K562 (cell line): ENCODE measurements around the gene VARS1. TPM values are rescaled to one million over a fixed set of nuclear protein-coding genes. Genes with fewer than 3 reads are reported as not detected.
A peak's percentile ranks its signal among the peaks of the same experiment; 100 is the strongest.

ENCODE experiments used
- ETV1 ChIP-seq: fragments of 450-650 bp; conservative IDR thresholded peaks from 2 replicates; pipeline ENCODE4 v1.6.1; 2016; ENCODE audit warnings: missing genetic modification characterization, control low read depth, low read depth, missing compliant biosample characterization
- GABPB1 ChIP-seq: sonication (generic); formaldehyde crosslinking; IDR thresholded peaks from 2 replicates; pipeline ENCODE4 v1.8.0; 2022; ENCODE audit warnings: mild to moderate bottlenecking, missing genetic modification reagents
- GATAD2B ChIP-seq: fragments of 450-650 bp; IDR thresholded peaks from 2 replicates; pipeline ENCODE4 v1.6.1; 2017; ENCODE audit warnings: mild to moderate bottlenecking, borderline replicate concordance
- HDAC8 ChIP-seq: fragments of 450-650 bp; IDR thresholded peaks from 2 replicates; pipeline ENCODE4 v1.6.1; 2016; ENCODE audit warnings: mild to moderate bottlenecking, missing genetic modification characterization, moderate library complexity, missing compliant biosample characterization
- HDGF ChIP-seq: fragments of 450-650 bp; IDR thresholded peaks from 2 replicates; pipeline ENCODE4 v1.6.1; 2016
- JUND ChIP-seq, 2 experiments: IDR thresholded peaks; 2 replicates in 1 of 2; 3 replicates in 1 of 2; pipeline ENCODE4 v1.6.1; 2011; ENCODE audit warnings: borderline replicate concordance in 2 of 2, low read depth in 2 of 2, low read length in 2 of 2, improper control_type of control experiment in 1 of 2, missing biosample characterization in 1 of 2, missing genetic modification characterization in 1 of 2, missing genetic modification reagents in 1 of 2
- KLF6 ChIP-seq: fragments of 250-450 bp; sonication (Bioruptor Pico); IDR thresholded peaks from 2 replicates; pipeline ENCODE4 v1.4.0; 2020; ENCODE audit warnings: mild to moderate bottlenecking, moderate library complexity, borderline replicate concordance
- MAZ ChIP-seq, 2 experiments: fragments of 450-650 bp in 1 of 2; sonication (generic) in 1 of 2; formaldehyde crosslinking; IDR thresholded peaks in 1 of 2; conservative IDR thresholded peaks in 1 of 2; 2 replicates each; pipeline versions ENCODE4 v1.4.0 to v1.5.0; 2020; ENCODE audit warnings: mild to moderate bottlenecking in 1 of 2, missing genetic modification reagents in 1 of 2
- MTA2 ChIP-seq: fragments of 450-650 bp; IDR thresholded peaks from 2 replicates; pipeline ENCODE4 v1.6.1; 2016; ENCODE audit warnings: low read depth
- MTF1 ChIP-seq: fragments of 250-450 bp; sonication (Bioruptor Pico); IDR thresholded peaks from 2 replicates; pipeline ENCODE4 v1.9.0; 2021; ENCODE audit warnings: moderate library complexity, mild to moderate bottlenecking, inconsistent platforms, borderline replicate concordance
- MXI1 ChIP-seq: IDR thresholded peaks from 2 replicates; pipeline ENCODE4 v1.6.1; 2011; ENCODE audit warnings: low read depth, mild to moderate bottlenecking, improper control_type of control experiment, low read length
- NBN ChIP-seq: fragments of 450-650 bp; IDR thresholded peaks from 2 replicates; pipeline ENCODE4 v1.6.1; 2016; ENCODE audit warnings: low read depth, mild to moderate bottlenecking
- PHF8 ChIP-seq: fragments of 200-600 bp; sonication (generic); IDR thresholded peaks from 2 replicates; pipeline ENCODE4 v1.6.1; 2012; ENCODE audit warnings: mixed run types, mild to moderate bottlenecking, inconsistent platforms, low read length, moderate library complexity, borderline replicate concordance
- POLR2AphosphoS5 ChIP-seq: IDR thresholded peaks from 2 replicates; pipeline ENCODE4 v1.6.1; 2011; ENCODE audit warnings: mild to moderate bottlenecking, low read depth, low read length, moderate library complexity; ENCODE audit not compliant: control insufficient read depth, insufficient read depth
- RBM22 ChIP-seq: fragments of 200-400 bp; formaldehyde crosslinking; IDR thresholded peaks from 2 replicates; pipeline ENCODE4 v1.6.1; 2018; ENCODE audit warnings: low read length, low read depth; ENCODE audit not compliant: poor library complexity, severe bottlenecking
- TFAM ChIP-seq: fragments of 250-450 bp; sonication (Bioruptor Pico); conservative IDR thresholded peaks from 2 replicates; pipeline ENCODE4 v1.5.0; 2021; ENCODE audit warnings: mild to moderate bottlenecking, moderate library complexity
- THAP12 ChIP-seq: fragments of 250-450 bp; sonication (Bioruptor Pico); IDR thresholded peaks from 2 replicates; pipeline ENCODE4 v1.9.0; 2021; ENCODE audit warnings: mild to moderate bottlenecking, inconsistent platforms
- ZBTB43 ChIP-seq: sonication (generic); formaldehyde crosslinking; IDR thresholded peaks from 2 replicates; pipeline ENCODE4 v1.8.0; 2023; ENCODE audit warnings: mild to moderate bottlenecking, missing genetic modification reagents
- ZEB2 ChIP-seq: fragments of 450-650 bp; IDR thresholded peaks from 2 replicates; pipeline ENCODE4 v1.6.1; 2016
- ZFP30 ChIP-seq: fragments of 250-450 bp; sonication (Bioruptor Pico); IDR thresholded peaks from 2 replicates; pipeline ENCODE4 v1.8.0; 2022; ENCODE audit warnings: moderate library complexity, mild to moderate bottlenecking, inconsistent platforms, borderline replicate concordance
- ZNF79 ChIP-seq: fragments of 250-450 bp; sonication (Bioruptor Pico); IDR thresholded peaks from 2 replicates; pipeline ENCODE4 v1.4.0; 2020; ENCODE audit warnings: low read depth, mild to moderate bottlenecking, moderate library complexity
- polyA plus RNA-seq, 8 experiments: library from polyadenylated mRNA; depleted of rRNA in 4 of 8; stranded (reverse) in 5 of 8; unstranded in 3 of 8; fragments of >200 nt; fragmentation: Nextera tagmentation in 2 of 8; fragmentation: Illumina TruSeq in 1 of 8; extraction: Ambion mirVana in 2 of 8; extraction: Trizol in 1 of 8; gene quantifications; 2 replicates each; pipeline versions ENCODE4 v1.2.1 to v1.2.3, GENCODE V29; 2011 to 2014; ENCODE audit warnings: inconsistent platforms in 1 of 8, missing spikeins in 1 of 8
- total RNA-seq, 7 experiments: library from RNA; depleted of rRNA in 6 of 7; stranded (reverse); fragments of >200 nt in 6 of 7; fragmentation: Illumina TruSeq in 2 of 7; extraction: Trizol in 2 of 7; gene quantifications; 2 replicates each; pipeline versions ENCODE4 v1.2.1 to v1.2.3, GENCODE V29; 2011 to 2021; ENCODE audit warnings: low replicate concordance in 1 of 7

Gene VARS1
- total and polyA plus RNA-seq, 9 of the 15 experiments (the other 6 are each of a cell fraction or from before 2014, with no cell fraction given), result 2.9 to 488 (median 130) TPM

- TF ChIP-seq POLR2AphosphoS5, result peak; percentile 18; the same call in 1 of the 2 replicates
- TF ChIP-seq MTA2, result peak; percentile 5; the same call in 1 of the 2 replicates
- 0 out of 2 replicates have a peak, but pooled peaks have one; percentile 13 for TF ChIP-seq ZEB2
- TF ChIP-seq MXI1, result peak; percentile 54; the same call in 1 of the 2 replicates
- 0 out of 2 replicates have a peak, but pooled peaks have one; percentile 37 for TF ChIP-seq ZFP30 (CRISPR knock-in tag)
- TF ChIP-seq HDAC8, result no peak
- TF ChIP-seq TFAM (CRISPR knock-in tag), result no peak
- no peak for TF ChIP-seq JUND (IDR thresholded peaks at IDR 0.05; ENCODE audit: borderline replicate concordance, low read depth, low read length)
- peak; percentile 30; the same call in 1 of the 3 replicates for TF ChIP-seq JUND (tag; IDR thresholded peaks at IDR 0.05; ENCODE audit: borderline replicate concordance, low read depth, low read length)
- no peak for TF ChIP-seq PHF8
- TF ChIP-seq MAZ (CRISPR knock-in tag; conservative IDR thresholded peaks at IDR 0.05 in 1 of 2, IDR thresholded peaks at IDR 0.05 in 1 of 2), result peak; percentile 21 to 70; a peak in 2 of 4 replicates
- TF ChIP-seq MTF1, result no peak
- peak; percentile 18; the same call in 1 of the 2 replicates for TF ChIP-seq GABPB1 (CRISPR knock-in tag)
- peak; percentile 55; the same call in 1 of the 2 replicates for TF ChIP-seq ETV1
- 0 out of 2 replicates have a peak, but pooled peaks have one; percentile 21 for TF ChIP-seq THAP12 (CRISPR knock-in tag)
- TF ChIP-seq ZBTB43 (CRISPR knock-in tag), result 0 out of 2 replicates have a peak, but pooled peaks have one; percentile 13
- TF ChIP-seq GATAD2B, result no peak
- TF ChIP-seq ZNF79 (CRISPR knock-in tag), result no peak
- no peak; the same call in none of the 2 replicates for TF ChIP-seq KLF6
- TF ChIP-seq RBM22, result no peak
- TF ChIP-seq HDGF, result peak; percentile 50; the same call in 1 of the 2 replicates
- TF ChIP-seq NBN, result peak; percentile 70; the same call in 1 of the 2 replicates
Measured at GRCh38 chr6:31831350-31832215, 36.0 kb upstream of the VARS1 start (continued).
